PFSK-1 (cell line): ENCODE data around the gene CNTN5.

Experiments
- FOXP2 ChIP-seq: optimal IDR thresholded peaks from 2 replicates; pipeline ENCODE3; 2011; ENCODE audit warnings: borderline replicate concordance, control low read depth, inconsistent platforms; ENCODE audit not compliant: insufficient read depth; ENCODE audit errors: extremely low read length, extremely low read depth
- POLR2AphosphoS5 ChIP-seq: IDR thresholded peaks from 2 replicates; pipeline ENCODE4 v1.6.1; 2012; ENCODE audit warnings: low read depth, mild to moderate bottlenecking, control low read depth, low read length, moderate library complexity
- SIN3A ChIP-seq: IDR thresholded peaks from 2 replicates; pipeline ENCODE4 v1.6.1; 2012; ENCODE audit warnings: mild to moderate bottlenecking, low read length, moderate library complexity, borderline replicate concordance; ENCODE audit not compliant: insufficient read depth
- TAF1 ChIP-seq: IDR thresholded peaks from 2 replicates; pipeline ENCODE4 v1.6.1; 2012; ENCODE audit warnings: low read length, control low read depth, borderline replicate concordance; ENCODE audit not compliant: insufficient read depth
- TF ChIP-seq, protein P1 (sequence below), 2 experiments: IDR thresholded peaks; 2 replicates each; pipeline versions ENCODE4 v1.6.1 to v1.8.0; 2011 to 2012; ENCODE audit warnings: low read depth in 2 of 2, low read length in 2 of 2, control low read depth in 1 of 2, inconsistent platforms in 1 of 2, mild to moderate bottlenecking in 1 of 2, moderate library complexity in 1 of 2; ENCODE audit not compliant: insufficient read depth in 1 of 2

CNTN5 gene

DNA sequence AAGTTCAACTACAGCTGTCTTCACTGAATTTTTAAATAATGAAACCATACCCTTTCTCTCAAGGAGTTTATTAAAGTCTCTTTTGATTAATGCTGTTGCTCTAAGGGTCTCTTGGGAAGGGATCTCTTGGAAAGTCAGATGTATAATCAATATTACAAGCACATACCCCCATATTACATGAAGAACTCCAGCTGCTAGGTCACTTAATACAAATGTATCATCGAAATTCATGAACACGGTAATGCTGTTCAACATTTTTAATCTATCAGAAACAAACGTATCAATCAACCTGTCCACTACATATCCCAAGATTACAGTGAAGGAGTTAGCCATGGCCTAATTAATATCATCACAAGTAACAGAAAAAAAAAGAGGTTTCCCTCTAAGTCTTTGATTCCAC, 1283.1 kb downstream of the CNTN5 start:
- TF ChIP-seq TAF1, result no peak
- no peak for TF ChIP-seq FOXP2
- no peak for TF ChIP-seq SIN3A
- TF ChIP-seq POLR2AphosphoS5, result no peak
- TF ChIP-seq, protein P1, sequence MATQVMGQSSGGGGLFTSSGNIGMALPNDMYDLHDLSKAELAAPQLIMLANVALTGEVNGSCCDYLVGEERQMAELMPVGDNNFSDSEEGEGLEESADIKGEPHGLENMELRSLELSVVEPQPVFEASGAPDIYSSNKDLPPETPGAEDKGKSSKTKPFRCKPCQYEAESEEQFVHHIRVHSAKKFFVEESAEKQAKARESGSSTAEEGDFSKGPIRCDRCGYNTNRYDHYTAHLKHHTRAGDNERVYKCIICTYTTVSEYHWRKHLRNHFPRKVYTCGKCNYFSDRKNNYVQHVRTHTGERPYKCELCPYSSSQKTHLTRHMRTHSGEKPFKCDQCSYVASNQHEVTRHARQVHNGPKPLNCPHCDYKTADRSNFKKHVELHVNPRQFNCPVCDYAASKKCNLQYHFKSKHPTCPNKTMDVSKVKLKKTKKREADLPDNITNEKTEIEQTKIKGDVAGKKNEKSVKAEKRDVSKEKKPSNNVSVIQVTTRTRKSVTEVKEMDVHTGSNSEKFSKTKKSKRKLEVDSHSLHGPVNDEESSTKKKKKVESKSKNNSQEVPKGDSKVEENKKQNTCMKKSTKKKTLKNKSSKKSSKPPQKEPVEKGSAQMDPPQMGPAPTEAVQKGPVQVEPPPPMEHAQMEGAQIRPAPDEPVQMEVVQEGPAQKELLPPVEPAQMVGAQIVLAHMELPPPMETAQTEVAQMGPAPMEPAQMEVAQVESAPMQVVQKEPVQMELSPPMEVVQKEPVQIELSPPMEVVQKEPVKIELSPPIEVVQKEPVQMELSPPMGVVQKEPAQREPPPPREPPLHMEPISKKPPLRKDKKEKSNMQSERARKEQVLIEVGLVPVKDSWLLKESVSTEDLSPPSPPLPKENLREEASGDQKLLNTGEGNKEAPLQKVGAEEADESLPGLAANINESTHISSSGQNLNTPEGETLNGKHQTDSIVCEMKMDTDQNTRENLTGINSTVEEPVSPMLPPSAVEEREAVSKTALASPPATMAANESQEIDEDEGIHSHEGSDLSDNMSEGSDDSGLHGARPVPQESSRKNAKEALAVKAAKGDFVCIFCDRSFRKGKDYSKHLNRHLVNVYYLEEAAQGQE (IDR thresholded peaks at IDR 0.05; ENCODE audit: insufficient read depth in 1 of 2, low read depth in 2 of 2, low read length in 2 of 2), result no peak

DNA sequence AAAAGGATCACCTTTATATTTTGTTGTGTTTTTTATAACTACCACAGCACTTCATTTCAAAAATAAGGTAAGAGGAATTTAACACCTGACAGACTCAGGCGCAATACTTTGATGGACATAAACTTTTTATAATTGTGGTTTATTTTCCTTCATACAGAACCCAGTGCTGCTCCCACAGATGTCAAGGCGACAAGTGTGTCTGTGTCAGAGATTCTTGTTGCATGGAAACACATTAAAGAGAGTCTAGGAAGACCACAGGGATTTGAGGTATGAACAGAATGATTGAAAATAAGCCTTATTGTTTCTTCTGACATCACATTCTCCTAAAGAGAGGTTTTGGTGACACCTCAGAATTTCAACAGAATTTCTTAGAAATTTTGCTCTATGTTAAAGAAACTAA, 1287.5 kb downstream of the CNTN5 start:
- TF ChIP-seq TAF1, result no peak
- TF ChIP-seq FOXP2, result no peak
- TF ChIP-seq, protein P1 (IDR thresholded peaks at IDR 0.05; ENCODE audit: insufficient read depth in 1 of 2, low read depth in 2 of 2, low read length in 2 of 2), result no peak
- TF ChIP-seq SIN3A, result no peak
- TF ChIP-seq POLR2AphosphoS5, result no peak

DNA sequence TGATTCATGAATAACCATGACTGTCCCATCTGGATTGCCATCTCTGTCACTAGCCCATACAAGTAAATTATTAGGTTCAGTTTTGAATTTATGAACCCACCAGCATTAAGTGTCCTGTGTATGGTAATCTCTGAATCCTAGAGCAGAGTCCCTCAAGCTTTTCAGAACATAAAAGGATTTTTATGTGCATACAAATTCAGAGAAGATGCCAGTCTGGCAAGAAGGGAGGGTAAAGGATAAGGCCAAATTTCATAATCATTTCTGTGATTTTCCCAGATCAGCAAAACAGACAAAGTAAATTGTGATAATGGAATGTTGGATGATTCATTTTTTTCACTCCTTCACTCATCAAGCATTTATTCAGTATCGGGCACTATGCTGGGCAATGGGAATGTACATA, 1295.2 kb downstream of the CNTN5 start:
- TF ChIP-seq, protein P1 (IDR thresholded peaks at IDR 0.05; ENCODE audit: insufficient read depth in 1 of 2, low read depth in 2 of 2, low read length in 2 of 2), result no peak
- TF ChIP-seq SIN3A (no peak), TAF1 (no peak), POLR2AphosphoS5 (no peak), FOXP2 (no peak)

DNA sequence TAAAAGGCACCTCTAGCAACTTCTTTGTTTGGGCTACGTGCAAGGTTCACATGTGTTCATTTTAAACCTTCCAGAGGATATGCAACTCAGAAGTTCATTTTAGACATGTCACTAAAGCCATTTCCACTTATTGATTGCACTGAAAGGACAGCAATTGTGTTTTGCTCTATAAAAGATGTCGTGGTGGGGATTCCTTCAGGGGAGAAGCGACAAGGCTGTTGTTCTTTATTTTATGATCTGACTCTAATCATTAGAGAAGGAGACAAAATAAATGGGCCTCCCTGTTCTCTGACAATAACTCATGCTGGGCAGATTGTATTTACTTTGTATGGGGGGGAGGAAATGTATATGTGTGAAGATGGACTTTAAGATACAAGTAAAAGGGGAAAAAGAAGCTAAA, 1296.2 kb downstream of the CNTN5 start:
- TF ChIP-seq TAF1 (no peak), POLR2AphosphoS5 (no peak), SIN3A (no peak), FOXP2 (no peak)
- TF ChIP-seq, protein P1 (IDR thresholded peaks at IDR 0.05; ENCODE audit: insufficient read depth in 1 of 2, low read depth in 2 of 2, low read length in 2 of 2), result no peak

DNA sequence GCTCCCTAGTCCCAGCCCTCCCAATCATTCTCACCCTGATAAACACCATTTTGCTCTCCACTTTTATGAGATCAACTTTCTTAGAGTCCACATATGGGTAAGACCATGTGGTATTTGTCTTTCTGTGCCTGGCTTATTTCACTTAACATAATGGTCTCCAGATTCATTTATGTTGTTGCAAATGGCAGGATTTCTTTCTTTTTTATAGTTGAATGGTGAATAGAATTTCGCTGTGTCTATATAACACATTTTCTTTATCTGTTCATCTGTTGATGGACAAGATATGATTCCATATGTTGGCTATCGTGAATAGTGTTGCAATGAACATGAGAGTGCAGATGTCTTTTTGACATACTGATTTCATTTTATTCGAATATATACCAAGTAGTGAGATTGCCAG, 1298.9 kb downstream of the CNTN5 start:
- no peak for TF ChIP-seq TAF1
- TF ChIP-seq POLR2AphosphoS5, result no peak
- no peak for TF ChIP-seq FOXP2
- TF ChIP-seq, protein P1 (IDR thresholded peaks at IDR 0.05; ENCODE audit: insufficient read depth in 1 of 2, low read depth in 2 of 2, low read length in 2 of 2), result no peak
- no peak for TF ChIP-seq SIN3A
